Mesendoderm (in vitro differentiated cells): ENCODE results near the gene DYTN.
A peak's percentile ranks its signal among the peaks of the same experiment; 100 is the strongest.

ENCODE experiments used
- DNase-seq: peaks from one replicate; pipeline ENCODE4 v3.0.0; 2013
- H2AK5ac ChIP-seq: 2 replicates; pipeline ENCODE4 v1.6.1; 2013; ENCODE audit warnings: low read length, inconsistent platforms
- H2BK120ac ChIP-seq: 2 replicates; pipeline ENCODE4 v1.6.1; 2013; ENCODE audit warnings: low read depth, mild to moderate bottlenecking, low read length, moderate library complexity, mixed read lengths
- H2BK15ac ChIP-seq: replicated peaks from 2 replicates; pipeline ENCODE4 v1.6.1; 2013; ENCODE audit warnings: low read depth, mild to moderate bottlenecking, moderate library complexity
- H2BK5ac ChIP-seq: 2 replicates; pipeline ENCODE4 v1.6.1; 2013; ENCODE audit warnings: low read length, inconsistent platforms
- H3K18ac ChIP-seq: 2 replicates; pipeline ENCODE4 v1.6.1; 2013; ENCODE audit warnings: mild to moderate bottlenecking, low read length, mixed read lengths
- H3K23ac ChIP-seq: one replicate; pipeline ENCODE4 v1.6.1; 2013; ENCODE audit warnings: low read length
- H3K27ac ChIP-seq: 2 replicates; pipeline ENCODE4 v1.5.1; 2013; ENCODE audit warnings: low read depth, mild to moderate bottlenecking, inconsistent platforms, low read length, moderate library complexity
- H3K27me3 ChIP-seq: 2 replicates; pipeline ENCODE4 v1.6.1; 2013; ENCODE audit warnings: low read length, control low read depth, mild to moderate bottlenecking, inconsistent platforms; ENCODE audit not compliant: insufficient read depth, poor library complexity
- H3K36me3 ChIP-seq: 2 replicates; pipeline ENCODE4 v1.6.1; 2013; ENCODE audit warnings: low read length, inconsistent platforms; ENCODE audit not compliant: control insufficient read depth, insufficient read depth
- H3K4ac ChIP-seq: one replicate; pipeline ENCODE4 v1.6.1; 2013; ENCODE audit warnings: low read depth, mild to moderate bottlenecking, low read length, moderate library complexity
- H3K4me1 ChIP-seq: 2 replicates; pipeline ENCODE4 v1.6.1; 2013; ENCODE audit warnings: low read depth, low read length, inconsistent platforms; ENCODE audit not compliant: control insufficient read depth
- H3K4me2 ChIP-seq: 2 replicates; pipeline ENCODE4 v1.6.1; 2013; ENCODE audit warnings: low read length
- H3K4me3 ChIP-seq: 2 replicates; pipeline ENCODE4 v1.5.1; 2013; ENCODE audit warnings: mild to moderate bottlenecking, low read length
- H3K56ac ChIP-seq: one replicate; pipeline ENCODE4 v1.6.1; 2013; ENCODE audit warnings: low read length
- H3K79me1 ChIP-seq: 2 replicates; pipeline ENCODE4 v1.6.1; 2013; ENCODE audit warnings: low read length, inconsistent platforms
- H3K79me2 ChIP-seq: 2 replicates; pipeline ENCODE4 v1.6.1; 2013; ENCODE audit warnings: mild to moderate bottlenecking, low read length; ENCODE audit not compliant: control insufficient read depth, insufficient read depth
- H3K9ac ChIP-seq: 2 replicates; pipeline ENCODE4 v1.6.1; 2013; ENCODE audit warnings: low read length, inconsistent platforms
- H4K5ac ChIP-seq: one replicate; pipeline ENCODE4 v1.6.1; 2013; ENCODE audit warnings: low read length
- H4K8ac ChIP-seq: one replicate; pipeline ENCODE4 v1.6.1; 2013; ENCODE audit warnings: low read depth, mild to moderate bottlenecking, control low read depth, low read length, moderate library complexity
- WGBS: extraction: QIAGEN DNeasy Blood & Tissue Kit; methylation state at CpG from one replicate; pipeline ENCODE4 v1.1.7; 2013; ENCODE audit warnings: low lambda C conversion rate, missing lambda C conversion rate; ENCODE audit not compliant: insufficient coverage; ENCODE audit errors: extremely low coverage; 5-methylcytosine and 5-hydroxymethylcytosine counted together

Gene DYTN

DNA sequence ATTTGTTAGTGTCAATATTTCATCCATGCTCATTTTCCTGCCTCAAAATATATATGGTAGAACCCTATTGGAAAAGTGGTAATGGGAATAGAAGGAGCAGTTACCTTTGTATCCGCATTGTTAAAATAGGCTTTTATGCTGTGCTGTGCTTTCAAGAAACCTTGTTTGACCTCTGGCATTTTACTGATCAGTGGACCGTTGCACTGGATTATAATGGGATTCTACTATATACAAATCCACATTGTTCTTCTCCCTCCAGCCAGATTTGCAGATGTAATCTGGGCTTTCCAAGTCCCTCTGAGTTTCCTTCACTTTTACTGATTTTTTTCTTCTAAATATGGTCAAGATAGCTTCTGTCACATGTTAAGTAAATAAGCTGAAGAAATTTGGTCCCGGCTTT, 99.2 kb downstream of the DYTN start:
- no peak overlapping the region for H2BK15ac ChIP-seq
- H3K9ac ChIP-seq: no peak overlapping the region
- no peak overlapping the region for H3K56ac ChIP-seq
- DNase-seq: no peak
- H3K4ac ChIP-seq: no peak overlapping the region
- no peaks in the 10 kb centered on the region for H3K36me3 ChIP-seq
- H3K79me1 ChIP-seq: no peaks in the 10 kb centered on the region
- no peak overlapping the region for H3K18ac ChIP-seq
- no peak overlapping the region for H3K4me3 ChIP-seq
- no peaks in the 10 kb centered on the region for H3K27me3 ChIP-seq
- no peak overlapping the region for H4K8ac ChIP-seq
- H3K4me2 ChIP-seq: no peak overlapping the region
- no CpG with 5 or more reads among the region's 3 CpGs for WGBS
- no peak overlapping the region for H2BK5ac ChIP-seq
- H3K79me2 ChIP-seq: no peaks in the 10 kb centered on the region
- no peak overlapping the region for H2BK120ac ChIP-seq
- no peaks in the 10 kb centered on the region for H3K4me1 ChIP-seq
- no peak overlapping the region for H3K23ac ChIP-seq
- H4K5ac ChIP-seq: no peak overlapping the region
- H2AK5ac ChIP-seq: no peak overlapping the region
- H3K27ac ChIP-seq: no peak overlapping the region

DNA sequence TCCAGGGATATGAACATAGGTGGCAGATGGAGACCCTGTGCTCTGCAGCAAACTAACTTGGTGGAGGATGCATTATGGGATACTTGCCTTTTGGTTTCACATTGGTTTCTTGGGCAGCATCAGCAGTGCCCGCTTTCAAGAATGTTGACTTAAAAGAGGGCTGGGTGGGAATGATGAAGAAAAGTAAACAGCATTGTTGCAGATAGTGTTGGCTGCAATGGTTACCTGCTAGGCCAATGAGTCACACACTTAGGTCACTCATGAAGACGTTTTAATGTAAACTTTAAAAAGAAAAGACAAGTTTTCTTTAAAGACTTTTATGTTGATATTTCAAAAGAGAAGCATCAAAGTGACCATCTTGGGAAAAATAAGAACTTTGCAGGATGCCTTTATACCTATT, 102.0 kb downstream of the DYTN start:
- no peak overlapping the region for H3K18ac ChIP-seq
- no peak overlapping the region for H4K8ac ChIP-seq
- H3K79me1 ChIP-seq: no peaks in the 10 kb centered on the region
- no peaks in the 10 kb centered on the region for H3K36me3 ChIP-seq
- no peak overlapping the region for H4K5ac ChIP-seq
- H3K79me2 ChIP-seq: no peaks in the 10 kb centered on the region
- H3K27ac ChIP-seq: no peak overlapping the region
- H3K23ac ChIP-seq: no peak overlapping the region
- no peak overlapping the region for H2AK5ac ChIP-seq
- H2BK120ac ChIP-seq: no peak overlapping the region
- H3K4ac ChIP-seq: no peak overlapping the region
- no peak overlapping the region for H2BK5ac ChIP-seq
- no peaks in the 10 kb centered on the region for H3K4me1 ChIP-seq
- no peaks in the 10 kb centered on the region for H3K27me3 ChIP-seq
- no CpG with 5 or more reads among the region's 2 CpGs for WGBS
- no peak overlapping the region for H3K4me2 ChIP-seq
- H3K56ac ChIP-seq: no peak overlapping the region
- no peak overlapping the region for H3K9ac ChIP-seq
- no peak for DNase-seq
- no peak overlapping the region for H3K4me3 ChIP-seq
- H2BK15ac ChIP-seq: no peak overlapping the region

DNA sequence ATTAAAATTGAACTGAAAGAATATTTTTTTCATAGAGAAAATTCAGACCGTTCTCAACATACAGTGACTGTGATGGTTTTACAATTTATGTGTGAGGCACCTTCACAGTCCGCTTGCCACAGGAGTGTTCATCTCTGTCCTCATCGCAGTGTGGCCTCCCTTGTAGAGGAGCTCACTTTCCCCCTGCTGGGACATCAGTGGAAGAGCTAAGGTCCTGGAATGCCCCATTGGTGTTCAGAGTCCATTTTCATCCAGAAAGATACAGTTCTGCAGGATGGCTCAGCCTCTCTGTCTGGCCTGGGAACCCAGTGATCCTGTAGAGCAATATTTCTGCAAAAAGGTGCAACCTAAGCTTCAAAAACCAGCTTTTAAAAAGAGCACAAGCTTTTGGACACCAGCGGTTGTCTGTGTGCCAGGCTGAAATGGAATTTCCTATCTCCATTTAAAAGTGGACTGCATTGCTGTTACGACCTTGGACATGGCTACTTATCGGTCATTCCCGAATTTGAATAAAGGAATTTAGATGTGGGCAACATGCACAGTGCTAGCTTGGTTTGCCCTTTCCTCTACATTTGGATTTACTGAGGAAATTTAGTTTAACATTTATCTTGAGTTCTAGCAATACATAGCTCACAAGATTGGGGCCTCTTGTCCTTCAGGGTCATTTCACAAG, 102.6 kb downstream of the DYTN start:
- Histone ChIP-seq H3K4me1 (no peaks in the 10 kb centered on the region), H3K79me2 (no peaks in the 10 kb centered on the region), H3K9ac (no peak overlapping the region), H2AK5ac (no peak overlapping the region), H3K4me2 (no peak overlapping the region), H3K27ac (no peak overlapping the region), H3K4me3 (no peak overlapping the region), H3K23ac (no peak overlapping the region), H3K79me1 (no peaks in the 10 kb centered on the region), H2BK120ac (no peak overlapping the region), H2BK5ac (no peak overlapping the region), H4K8ac (no peak overlapping the region), H3K36me3 (no peaks in the 10 kb centered on the region), H4K5ac (no peak overlapping the region), H2BK15ac (no peak overlapping the region), H3K18ac (no peak overlapping the region), H3K4ac (no peak overlapping the region), H3K27me3 (no peaks in the 10 kb centered on the region), H3K56ac (no peak overlapping the region)
- no CpG with 5 or more reads among the region's 7 CpGs for WGBS
- DNase-seq: peak; percentile 24

DNA sequence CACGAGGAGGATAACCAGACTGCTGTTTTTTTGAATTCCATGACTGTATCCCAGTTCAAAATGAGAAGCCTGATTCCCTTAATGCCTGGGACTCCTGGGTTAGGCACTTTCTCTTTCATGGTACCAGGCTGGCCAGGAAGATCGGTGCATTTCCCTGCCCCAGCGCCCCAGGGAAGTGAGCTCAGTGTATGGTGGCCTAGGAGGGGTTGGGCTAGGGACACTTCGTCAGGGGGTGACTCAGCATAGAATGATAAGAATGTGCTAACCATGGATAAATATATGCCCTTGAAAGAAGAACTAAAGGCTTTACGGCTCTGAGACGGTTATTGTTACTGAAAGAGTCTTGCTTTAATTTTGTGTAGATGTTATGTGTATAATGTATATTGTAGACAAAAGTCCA, 103.4 kb downstream of the DYTN start:
- Histone ChIP-seq H2AK5ac (no peak overlapping the region), H3K18ac (no peak overlapping the region), H4K5ac (no peak overlapping the region), H3K36me3 (no peaks in the 10 kb centered on the region), H2BK120ac (no peak overlapping the region), H3K79me2 (no peaks in the 10 kb centered on the region), H3K79me1 (no peaks in the 10 kb centered on the region), H3K4me2 (no peak overlapping the region), H3K9ac (no peak overlapping the region), H3K27me3 (no peaks in the 10 kb centered on the region), H3K23ac (no peak overlapping the region), H2BK5ac (no peak overlapping the region), H3K4me1 (no peaks in the 10 kb centered on the region), H4K8ac (no peak overlapping the region), H2BK15ac (no peak overlapping the region), H3K4ac (no peak overlapping the region), H3K4me3 (no peak overlapping the region), H3K27ac (no peak overlapping the region), H3K56ac (no peak overlapping the region)
- no CpG with 5 or more reads among the region's 6 CpGs for WGBS
- peak; percentile 59 for DNase-seq

DNA sequence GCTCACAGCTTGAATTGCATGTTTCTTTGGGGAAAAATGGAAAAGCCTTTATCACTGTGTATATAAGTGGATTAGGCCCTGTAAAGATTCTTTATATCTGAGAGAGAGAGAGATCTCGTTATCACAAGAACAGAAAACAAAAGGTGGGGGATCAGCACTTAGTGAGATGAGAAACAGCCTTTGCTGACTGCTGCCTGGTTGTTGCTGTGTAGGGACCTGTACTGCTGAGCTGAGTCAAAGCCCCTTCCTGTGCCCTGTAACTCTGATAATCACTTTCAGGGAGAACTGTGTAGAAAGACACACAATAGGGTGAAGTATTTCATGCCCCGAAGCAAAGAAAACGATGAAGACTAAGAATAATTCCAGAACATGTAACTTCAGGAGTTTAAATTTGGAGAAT, 106.5 kb downstream of the DYTN start:
- H2BK15ac ChIP-seq: no peak overlapping the region
- H2BK120ac ChIP-seq: no peak overlapping the region
- H3K79me1 ChIP-seq: no peaks in the 10 kb centered on the region
- H3K36me3 ChIP-seq: no peaks in the 10 kb centered on the region
- H3K4me1 ChIP-seq: no peaks in the 10 kb centered on the region
- H3K27me3 ChIP-seq: no peaks in the 10 kb centered on the region
- H3K23ac ChIP-seq: no peak overlapping the region
- no peak overlapping the region for H2AK5ac ChIP-seq
- H3K79me2 ChIP-seq: no peaks in the 10 kb centered on the region
- H3K9ac ChIP-seq: no peak overlapping the region
- H3K4me2 ChIP-seq: no peak overlapping the region
- no peak overlapping the region for H3K56ac ChIP-seq
- no peak overlapping the region for H3K4me3 ChIP-seq
- no peak overlapping the region for H4K8ac ChIP-seq
- H2BK5ac ChIP-seq: no peak overlapping the region
- DNase-seq: peak; percentile 85
- H3K18ac ChIP-seq: no peak overlapping the region
- no peak overlapping the region for H3K4ac ChIP-seq
- WGBS: no CpG with 5 or more reads among the region's 3 CpGs
- no peak overlapping the region for H3K27ac ChIP-seq
- no peak overlapping the region for H4K5ac ChIP-seq

DNA sequence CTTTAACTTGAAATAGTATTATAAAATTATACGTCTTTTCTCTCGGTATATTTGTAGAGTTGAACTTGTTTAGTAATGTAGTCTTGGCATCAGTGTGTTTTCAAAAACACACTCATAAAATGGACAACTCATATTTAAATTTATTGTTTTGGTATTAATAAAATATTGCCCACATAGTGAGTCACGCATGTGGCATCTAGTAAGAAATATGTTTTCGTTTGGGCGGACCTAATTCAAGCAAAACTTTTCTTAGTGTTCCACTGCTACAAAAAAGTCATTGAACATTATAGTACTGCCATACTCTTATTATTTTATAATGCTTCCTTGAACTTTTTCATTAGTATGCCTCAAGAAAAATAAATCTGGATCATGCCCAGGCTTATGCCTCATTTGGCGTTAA, 107.0 kb downstream of the DYTN start:
- Histone ChIP-seq H2AK5ac (no peak overlapping the region), H3K4ac (no peak overlapping the region), H3K36me3 (no peaks in the 10 kb centered on the region), H3K56ac (no peak overlapping the region), H2BK120ac (no peak overlapping the region), H3K9ac (no peak overlapping the region), H3K18ac (no peak overlapping the region), H3K4me1 (no peaks in the 10 kb centered on the region), H2BK5ac (no peak overlapping the region), H3K4me2 (no peak overlapping the region), H3K4me3 (no peak overlapping the region), H3K79me2 (no peaks in the 10 kb centered on the region), H3K27me3 (no peaks in the 10 kb centered on the region), H3K27ac (no peak overlapping the region), H2BK15ac (no peak overlapping the region), H4K8ac (no peak overlapping the region), H4K5ac (no peak overlapping the region), H3K23ac (no peak overlapping the region), H3K79me1 (no peaks in the 10 kb centered on the region)
- no peak for DNase-seq
- no CpG with 5 or more reads among the region's 6 CpGs for whole genome bisulfite sequencing
